Right ventricle myocardium inferior (tissue), 1 donor: ENCODE data around the gene CTTN. TPM values are rescaled to one million over a fixed set of nuclear protein-coding genes. Genes with fewer than 3 reads are reported as not detected.
"Not testable (repeated sequence)": the region's sequence is repeated elsewhere in the genome, so short reads cannot be mapped to it uniquely, and the experiment has no call there.

Experiments used
- ATAC-seq: fragments of 200-7000 bp; cut with Tn5 transposase; one replicate; pipeline ENCODE4 v1.9.1; 2020; ENCODE audit warnings: mild to moderate bottlenecking, moderate library complexity
- DNase-seq: peaks from one replicate; pipeline ENCODE4 v3.0.0; 2021; ENCODE audit errors: missing footprints
- intact Hi-C: fragments of 100-400 bp; cut with DNase I; formaldehyde crosslinking; loops from one replicate; pipeline ENCODE4 v1.11.0; 2022
- total RNA-seq: library from RNA; stranded (reverse); fragmentation: NEBNext Ultra II Directional; extraction: Animal tissue kit (Norgen Biotek cat#: 25700); gene quantifications from one replicate; pipeline ENCODE4 v1.2.1, GENCODE V29; 2021
- donor health status: DM: no; HTN: yes; CAD: no; lungs with severe emphysema.

Gene CTTN
- total RNA-seq, 1 donor from 2014 or later = 166 TPM

DNA sequence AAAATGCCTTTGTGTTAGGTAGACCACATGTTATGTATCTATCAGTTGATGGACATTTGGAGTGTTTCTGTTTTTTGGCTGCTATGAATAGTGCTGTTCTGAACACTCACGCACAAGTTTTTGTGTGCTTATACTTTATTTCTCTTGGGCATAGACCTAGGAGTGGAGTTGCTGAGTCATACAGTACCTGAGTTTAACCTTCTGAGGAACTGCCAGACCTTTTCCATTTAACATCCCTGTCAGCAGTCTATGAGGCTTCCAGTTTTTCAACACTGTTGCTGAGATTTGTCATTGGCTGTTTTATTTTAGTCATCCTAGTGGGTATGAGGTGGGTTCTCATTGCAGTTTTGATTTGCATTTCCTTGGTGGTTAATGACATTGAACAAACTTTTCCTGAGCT, 4.4 kb downstream of the CTTN start:
- no peak for DNase-seq
- intact Hi-C loops = loop anchor here (5.0 kb wide), 1 partner anchor 130 kb away; the partner anchor contains the start of gene PPFIA1
- ATAC-seq = no peak

DNA sequence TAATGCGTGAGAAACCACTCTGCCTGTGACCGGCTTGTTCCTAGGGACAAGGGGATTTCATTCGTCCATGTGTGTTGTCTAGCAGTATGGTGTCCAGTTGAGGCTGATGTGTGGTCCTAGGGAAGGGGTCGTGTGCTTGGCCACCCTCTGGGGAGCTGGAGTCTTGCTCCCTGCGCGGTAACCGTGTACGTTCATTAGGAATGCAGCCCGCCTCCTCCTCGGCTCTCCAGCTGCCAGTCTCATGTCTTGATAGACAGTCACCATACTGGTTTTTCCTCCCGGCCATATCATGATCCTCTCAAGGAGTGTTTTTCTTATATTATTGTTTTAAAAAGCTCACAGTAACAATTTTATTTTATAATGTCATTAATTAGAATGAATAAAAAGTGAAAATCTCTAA, 5.9 kb downstream of the CTTN start:
- ATAC-seq (no peak), DNase-seq (no peak)
- intact Hi-C loops = loop anchor here (5.0 kb wide), 1 partner anchor 132 kb away; the partner anchor contains the start of gene PPFIA1

DNA sequence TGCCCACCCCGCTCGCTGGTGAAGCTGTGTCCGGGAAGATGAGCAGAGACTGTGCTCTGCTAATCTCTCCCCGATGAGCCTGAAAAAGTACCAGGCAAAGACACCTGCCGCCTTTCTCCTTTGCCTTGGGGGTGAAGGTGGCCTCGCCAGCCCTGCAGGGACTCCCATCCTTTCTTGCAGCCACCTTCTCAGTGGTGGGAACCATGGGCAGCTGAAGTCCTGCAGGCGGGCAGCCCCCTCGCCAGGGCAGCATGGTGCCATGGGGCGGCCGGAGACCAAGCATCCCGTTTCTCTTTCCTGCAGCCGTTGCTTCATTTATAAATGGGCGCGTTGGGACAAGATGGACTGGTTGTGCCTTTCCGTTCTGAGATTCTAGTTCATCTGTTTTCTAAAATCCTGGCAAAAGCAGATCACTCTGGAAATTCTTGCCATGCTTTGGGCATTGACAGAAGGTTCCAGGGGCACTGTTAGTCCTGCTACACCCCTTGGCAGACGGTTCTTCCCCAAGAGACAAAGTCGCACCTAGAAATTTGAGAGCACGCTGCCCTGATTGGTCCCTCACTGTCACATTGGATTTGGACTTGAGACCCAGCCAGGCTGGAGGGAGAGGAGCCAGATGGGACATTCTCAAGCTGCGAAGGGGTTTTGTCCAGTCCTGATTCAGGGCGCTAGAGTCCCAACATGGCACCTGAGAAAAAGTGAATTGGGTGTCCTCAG, 7.5 kb downstream of the CTTN start:
- intact Hi-C loops = no loop called here
- ATAC-seq (peak; percentile 25), DNase-seq (no peak)

DNA sequence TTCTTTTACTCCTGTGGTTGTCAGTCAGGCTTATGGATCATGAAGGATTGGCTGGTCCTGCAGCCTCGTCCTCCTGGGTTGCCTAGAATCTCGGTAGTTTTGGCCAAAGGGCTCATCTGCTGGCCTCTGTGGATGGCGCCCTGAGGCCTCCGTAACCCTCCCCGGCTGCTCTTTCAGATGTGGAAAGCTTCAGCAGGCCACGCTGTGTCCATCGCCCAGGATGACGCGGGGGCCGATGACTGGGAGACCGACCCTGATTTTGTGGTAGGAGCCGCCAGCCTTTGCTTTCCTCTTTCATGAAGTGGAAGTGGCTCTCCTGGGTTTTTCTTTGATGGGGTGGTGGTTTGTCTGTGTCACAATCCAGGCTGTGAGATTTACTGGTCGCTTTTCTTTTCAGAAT, 8.8 kb downstream of the CTTN start:
- intact Hi-C loops = no loop called here
- DNase-seq = no peak
- ATAC-seq = no peak

DNA sequence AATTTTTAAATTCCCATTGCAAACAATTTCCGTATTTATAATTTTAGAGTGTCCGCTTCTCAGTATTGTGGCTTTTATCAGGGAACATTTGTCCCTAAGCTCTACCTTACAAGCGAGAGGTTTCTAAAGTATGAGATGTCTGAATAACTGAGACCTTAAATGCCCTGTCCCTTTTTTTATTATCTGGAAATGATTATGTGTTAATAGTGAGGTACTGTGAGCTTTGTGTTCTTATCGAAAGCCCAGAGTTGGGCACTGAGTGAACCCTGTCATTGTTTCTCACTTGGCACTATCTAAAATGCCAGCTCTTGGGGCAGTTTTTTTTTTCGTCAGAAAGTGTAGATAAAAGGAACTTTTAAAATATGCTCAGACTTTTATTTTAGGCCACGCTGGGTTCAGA, 9.5 kb downstream of the CTTN start:
- intact Hi-C loops = no loop called here
- peak; percentile 29 for ATAC-seq

DNA sequence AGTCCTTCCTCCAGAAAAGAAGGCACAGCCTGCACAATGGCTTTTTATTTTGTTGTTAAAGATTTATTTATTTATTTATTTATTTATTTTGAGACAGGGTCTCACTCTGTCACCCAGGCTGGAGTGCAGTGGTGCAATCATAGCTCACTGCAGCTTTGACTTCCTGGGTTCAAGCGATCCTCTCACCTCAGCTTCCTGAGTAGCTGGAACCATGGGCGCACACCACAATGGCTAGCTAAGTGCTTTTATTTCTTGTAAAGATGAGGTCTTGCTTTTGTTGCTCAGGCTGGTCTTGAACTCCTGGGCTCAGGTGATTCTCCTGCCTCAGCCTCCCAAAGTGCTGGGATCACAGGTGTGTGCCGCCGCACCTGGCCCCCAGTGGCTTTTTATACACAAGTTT, 10.0 kb downstream of the CTTN start:
- DNase-seq, intact Hi-C loops, ATAC-seq: not testable (repeated sequence)

More for the DNA sequence above, 9.5 kb downstream of the CTTN start:
- DNase-seq = no peak

DNA sequence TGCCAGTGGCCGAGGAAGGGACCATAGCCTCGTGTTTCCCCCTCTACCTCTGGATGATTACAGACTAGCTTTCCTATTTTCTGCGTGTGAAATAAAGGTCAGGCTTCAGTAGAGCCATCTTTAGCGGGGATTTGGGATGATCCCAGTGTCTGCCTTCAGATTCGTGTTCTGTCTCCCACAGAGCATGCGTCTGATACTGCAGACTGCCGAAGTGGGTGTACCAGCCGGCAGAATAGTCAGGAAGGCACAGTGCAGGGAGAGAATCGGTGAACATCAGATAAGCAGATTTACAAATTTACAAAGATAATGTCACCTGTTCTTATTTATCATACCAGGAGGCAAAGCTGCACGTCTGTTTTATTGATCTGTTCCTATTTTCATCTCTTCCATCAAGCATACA, 11.1 kb downstream of the CTTN start:
- intact Hi-C loops = no loop called here
- ATAC-seq (no peak), DNase-seq (no peak)

DNA sequence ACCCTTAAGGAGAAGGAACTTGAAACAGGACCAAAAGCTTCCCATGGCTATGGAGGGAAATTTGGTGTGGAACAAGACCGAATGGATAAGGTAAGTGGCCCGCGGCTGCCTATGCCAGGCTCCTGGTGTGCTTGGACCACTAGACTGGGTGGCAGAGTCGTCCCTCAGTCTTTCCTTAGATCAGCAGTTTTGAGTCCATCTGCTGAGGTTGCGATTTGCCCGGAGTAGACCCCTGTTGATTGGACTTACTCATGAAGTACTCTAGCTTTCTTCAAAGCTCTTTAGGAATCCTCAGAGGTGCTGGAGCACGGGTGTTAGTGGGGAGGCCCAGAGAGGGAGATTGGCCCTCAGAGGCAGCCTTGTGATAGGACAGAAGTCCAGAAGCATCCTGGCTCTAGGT, 11.5 kb downstream of the CTTN start:
- ATAC-seq (no peak), DNase-seq (no peak)
- intact Hi-C loops = no loop called here

DNA sequence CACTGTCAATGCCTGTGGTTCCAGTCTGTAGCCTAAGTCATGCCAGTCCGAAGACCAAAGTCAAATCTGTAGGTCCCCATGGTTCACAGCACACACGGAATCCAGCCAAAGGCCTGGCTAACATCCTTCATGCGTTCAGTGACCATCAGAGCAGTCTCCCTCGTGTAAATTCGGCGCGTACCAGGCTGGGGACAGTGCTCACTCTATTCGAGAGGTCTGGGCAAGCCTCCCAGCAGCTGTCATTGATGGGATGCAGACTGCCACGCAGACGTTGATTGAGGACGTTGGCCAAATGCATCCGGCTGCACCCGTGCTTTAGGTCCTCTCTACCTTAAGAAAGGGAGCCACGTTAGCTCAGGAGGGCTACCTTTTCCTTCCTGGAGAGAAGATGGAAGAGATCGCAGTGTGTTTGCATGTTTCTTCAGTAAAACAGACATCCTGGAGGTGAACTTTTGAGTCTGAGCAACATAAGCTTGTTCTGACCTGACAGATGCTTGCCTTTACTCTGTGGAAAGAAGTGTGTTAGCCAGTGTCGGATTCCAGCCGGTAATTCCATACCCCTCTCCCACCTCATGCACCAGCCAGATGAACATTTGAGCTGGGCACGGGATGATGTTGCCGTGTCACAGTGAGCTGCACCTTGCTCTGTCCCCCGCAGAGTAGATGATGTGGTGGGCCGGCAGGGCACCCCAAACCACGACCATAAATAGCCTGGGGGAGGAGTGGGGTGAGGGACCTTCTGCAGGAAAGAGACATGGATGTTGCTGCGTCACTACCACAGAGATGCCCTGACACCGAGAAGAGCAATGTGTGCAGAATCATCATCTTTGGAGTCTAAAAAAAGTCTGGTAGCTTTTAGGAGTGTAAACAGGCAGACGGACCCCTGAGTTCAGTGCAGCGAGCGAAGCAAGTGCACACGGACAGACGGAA, 12.2 kb downstream of the CTTN start:
- DNase-seq (peak; percentile 85), ATAC-seq (peak; percentile 87)
- intact Hi-C loops = no loop called here

DNA sequence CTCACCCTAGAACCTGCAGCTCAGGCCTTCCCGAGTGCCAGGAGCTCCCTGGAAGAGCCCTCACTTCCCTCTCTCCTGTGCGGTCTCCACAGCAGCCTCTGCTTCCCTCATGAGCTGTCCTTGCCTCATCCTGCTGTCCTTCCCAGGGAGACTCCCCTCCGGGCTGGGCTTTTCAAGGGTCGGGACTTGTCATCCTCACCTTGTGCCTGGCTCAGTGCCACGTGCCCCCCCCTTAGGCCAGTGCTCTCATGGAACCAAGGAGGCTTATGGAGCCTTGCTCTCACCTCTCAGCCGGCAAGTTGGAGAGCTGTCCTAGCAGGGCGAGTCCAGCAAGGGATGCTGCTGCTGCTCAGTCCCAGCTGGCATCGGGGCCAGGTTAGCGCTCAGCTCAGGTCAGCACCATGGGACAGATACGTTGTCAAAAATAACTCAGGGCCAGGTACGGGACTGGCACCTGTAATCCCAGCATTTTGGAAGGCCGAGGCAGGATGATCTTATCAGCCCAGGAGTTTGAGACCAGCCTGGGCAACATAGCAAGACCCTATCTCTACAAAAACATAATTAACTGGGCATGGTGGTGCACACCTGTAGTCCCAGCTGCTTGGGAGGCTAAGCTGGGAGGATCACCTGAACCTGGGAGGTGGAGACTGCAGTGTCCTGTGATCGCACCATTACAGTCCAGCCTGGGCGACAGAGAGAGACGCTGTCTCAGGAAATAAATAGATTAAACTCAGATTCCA, 13.6 kb downstream of the CTTN start:
- intact Hi-C loops = no loop called here
- ATAC-seq (no peak), DNase-seq (no peak)

DNA sequence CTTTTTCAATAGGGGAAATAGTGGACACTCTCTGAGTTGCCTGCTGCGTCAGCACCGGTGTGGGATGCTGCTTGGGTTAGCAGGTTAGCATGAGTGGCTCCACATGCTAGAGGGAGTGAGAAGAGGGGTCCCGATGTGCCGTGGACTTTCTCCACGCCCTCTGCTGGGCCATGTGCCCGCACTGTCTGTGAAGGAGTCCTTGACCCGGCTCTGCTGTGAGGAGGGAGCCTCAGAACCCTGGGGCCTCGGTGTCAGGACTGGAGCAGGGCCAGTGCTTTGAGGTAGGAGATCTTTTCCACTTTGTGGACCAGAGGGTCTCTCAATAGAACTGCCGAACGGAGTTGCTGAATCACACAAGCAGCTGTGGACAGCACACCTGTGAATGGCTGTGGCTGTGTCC, 14.8 kb downstream of the CTTN start:
- no peak for DNase-seq
- intact Hi-C loops = no loop called here
- ATAC-seq = no peak

DNA sequence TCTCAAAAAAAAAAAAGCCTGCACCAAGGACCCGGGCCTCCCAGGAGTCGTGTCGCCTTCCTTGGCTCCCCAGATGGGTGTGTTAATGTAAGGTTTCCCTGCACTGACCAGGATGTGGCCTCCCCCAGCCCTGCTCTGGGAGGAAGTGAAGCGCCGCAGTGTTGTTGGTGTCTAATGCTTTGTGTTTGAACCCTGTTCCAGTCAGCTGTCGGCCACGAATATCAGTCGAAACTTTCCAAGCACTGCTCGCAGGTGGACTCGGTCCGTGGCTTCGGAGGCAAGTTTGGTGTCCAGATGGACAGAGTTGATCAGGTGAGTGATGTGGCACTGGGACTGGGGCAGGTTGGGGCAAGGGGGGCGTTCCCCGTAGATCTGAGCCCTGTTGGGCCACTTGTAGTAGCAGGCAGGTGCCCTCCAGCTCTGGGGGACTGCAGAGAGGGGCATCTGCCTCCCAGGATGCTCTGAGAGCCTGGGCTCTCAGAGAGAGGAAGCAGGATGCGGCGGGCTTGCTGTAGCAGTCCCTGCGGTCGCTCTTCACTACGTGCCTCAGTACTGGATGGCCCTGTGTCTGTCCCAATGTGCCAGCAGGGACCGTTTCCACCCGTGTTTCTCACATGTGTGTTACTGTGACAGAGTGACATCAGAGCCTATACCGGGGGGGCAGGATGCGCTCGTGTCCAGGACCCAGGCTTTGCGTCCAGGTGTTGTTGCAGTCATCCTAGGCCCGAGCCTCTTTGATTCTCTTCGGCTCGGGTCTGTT, 16.2 kb downstream of the CTTN start:
- DNase-seq (no peak), ATAC-seq (no peak)
- intact Hi-C loops = no loop called here

DNA sequence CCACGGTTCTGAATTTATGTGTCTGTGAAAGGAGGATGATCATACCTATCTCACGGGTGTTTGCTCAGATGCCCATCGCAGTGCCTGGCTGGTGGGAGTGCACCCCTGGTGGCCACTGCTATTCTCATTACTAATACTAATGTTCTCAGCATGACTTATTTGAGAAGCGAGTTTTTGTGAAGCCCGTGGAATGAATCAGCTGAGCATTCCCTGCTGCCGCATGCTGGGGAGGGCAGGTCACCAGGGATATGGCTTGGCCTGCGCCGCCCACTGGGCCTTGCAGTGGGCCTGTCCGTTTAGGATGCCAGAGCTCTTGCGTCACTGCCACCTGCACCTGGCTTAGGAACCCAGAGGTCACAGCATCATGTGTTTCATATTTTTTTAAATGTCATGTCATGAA, 16.9 kb downstream of the CTTN start:
- ATAC-seq (no peak), DNase-seq (no peak)
- intact Hi-C loops = no loop called here

DNA sequence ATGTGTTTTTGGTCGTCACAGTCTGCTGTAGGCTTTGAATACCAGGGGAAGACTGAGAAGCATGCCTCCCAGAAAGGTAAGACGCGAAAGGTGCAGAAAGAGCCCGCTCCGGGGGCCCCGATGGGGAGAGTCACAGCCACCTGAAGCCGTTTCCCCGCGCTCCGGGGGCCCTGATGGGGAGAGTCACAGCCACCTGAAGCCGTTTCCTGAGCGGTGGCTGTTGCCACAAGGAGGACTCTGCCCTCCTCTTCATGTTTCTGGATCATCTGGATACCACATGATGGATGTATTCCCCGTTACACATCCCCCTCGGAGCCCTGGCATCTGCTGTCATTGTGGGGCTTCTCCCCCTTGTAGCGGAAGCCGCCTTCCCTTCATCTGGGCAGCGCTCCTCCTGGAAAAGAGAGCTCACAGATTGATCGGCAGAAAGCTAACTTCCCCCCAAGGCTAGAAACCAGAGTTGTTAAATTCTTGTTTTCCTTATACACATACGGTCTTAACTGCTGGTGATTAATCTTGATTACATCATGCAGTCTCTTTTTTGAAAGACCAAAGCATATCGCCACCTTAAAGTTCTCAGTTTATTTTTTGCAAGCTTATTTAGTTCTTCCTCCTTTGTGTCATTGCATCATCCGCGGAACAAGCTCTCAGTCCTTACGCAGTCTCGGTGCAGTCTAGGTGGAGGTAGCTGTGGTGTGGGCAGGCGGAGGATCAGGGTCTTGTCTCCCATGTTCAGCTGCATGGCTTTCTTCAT, 17.5 kb downstream of the CTTN start:
- intact Hi-C loops = no loop called here
- no peak for DNase-seq
- no peak for ATAC-seq

DNA sequence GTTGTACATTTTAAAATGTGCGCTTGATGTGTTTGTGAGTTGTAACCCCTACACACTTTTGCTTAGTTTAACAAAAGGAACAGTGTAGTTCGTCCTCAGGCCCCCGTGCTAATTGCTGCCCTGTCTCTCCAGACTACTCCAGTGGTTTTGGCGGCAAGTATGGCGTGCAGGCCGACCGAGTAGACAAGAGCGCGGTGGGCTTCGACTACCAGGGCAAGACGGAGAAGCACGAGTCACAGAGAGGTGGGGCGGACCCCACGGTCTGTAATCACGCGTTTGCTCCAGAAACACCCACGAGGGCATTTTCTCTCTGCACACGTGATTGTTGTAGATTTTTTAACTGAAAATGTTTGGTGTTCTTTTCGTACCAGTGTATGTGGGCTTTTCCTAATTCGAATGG, 18.6 kb downstream of the CTTN start:
- DNase-seq (no peak), ATAC-seq (no peak)
- intact Hi-C loops = no loop called here

DNA sequence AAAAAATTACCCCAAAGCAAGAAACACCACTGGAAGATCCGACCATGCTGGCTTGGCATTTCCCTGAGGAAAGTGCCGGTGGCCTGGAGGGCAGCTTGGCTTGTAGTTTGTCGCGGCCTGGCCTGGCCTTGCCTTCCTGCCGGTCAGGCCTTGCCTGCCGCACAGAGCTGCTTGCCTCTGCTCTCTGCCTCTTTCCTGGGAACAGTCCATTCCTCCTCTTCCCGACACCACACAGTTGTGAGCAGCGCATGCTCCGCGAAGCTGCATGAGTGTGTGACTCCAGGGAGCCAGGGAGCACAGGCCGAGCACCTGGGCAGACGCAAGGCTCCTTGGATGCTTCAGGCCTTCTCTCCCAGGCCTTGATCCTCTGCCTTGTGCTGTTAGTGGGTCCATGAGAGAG, 19.8 kb downstream of the CTTN start:
- ATAC-seq = no peak
- intact Hi-C loops = no loop called here

DNA sequence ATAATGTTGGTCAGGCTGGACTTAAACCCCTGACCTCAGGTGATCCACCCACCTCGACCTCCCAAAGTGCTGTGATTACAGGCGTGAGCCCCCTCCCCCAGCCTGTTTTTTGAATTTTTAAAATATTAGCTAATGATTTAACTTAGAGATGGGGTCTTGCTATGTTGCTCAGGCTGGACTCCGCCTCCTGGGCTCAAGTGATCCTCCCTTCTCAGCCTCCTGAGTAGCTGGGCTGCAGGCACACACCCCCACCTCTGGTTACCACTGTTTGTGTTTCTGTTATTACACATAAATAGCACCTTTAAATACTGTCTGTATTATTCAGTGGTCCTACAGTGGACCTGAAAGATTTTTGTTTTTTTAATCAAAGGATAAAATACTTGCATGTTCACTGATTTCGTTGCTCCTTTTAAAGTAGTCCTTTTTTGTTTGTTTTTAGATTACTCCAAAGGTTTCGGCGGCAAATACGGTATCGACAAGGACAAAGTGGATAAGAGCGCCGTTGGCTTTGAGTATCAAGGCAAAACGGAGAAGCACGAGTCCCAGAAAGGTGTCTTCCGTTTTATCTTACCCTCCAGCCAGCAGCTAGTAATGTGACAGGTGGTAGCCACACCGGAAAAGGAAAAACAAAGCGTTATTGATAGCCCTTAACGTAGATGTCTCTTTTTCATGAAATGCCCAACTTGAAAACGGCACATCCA, 21.1 kb downstream of the CTTN start:
- no peak for DNase-seq
- ATAC-seq = no peak
- intact Hi-C loops = no loop called here

More for the DNA sequence above, 19.8 kb downstream of the CTTN start:
- no peak for DNase-seq
